GM18870 (cell line): ENCODE results near the gene THAP7.

Experiments
- ATAC-seq: cut with Tn5 transposase; IDR thresholded peaks from one replicate; pipeline ENCODE4 v1.9.1; 2021; ENCODE audit warnings: moderate library complexity; ENCODE audit not compliant: unreplicated experiment

The THAP7 gene

DNA sequence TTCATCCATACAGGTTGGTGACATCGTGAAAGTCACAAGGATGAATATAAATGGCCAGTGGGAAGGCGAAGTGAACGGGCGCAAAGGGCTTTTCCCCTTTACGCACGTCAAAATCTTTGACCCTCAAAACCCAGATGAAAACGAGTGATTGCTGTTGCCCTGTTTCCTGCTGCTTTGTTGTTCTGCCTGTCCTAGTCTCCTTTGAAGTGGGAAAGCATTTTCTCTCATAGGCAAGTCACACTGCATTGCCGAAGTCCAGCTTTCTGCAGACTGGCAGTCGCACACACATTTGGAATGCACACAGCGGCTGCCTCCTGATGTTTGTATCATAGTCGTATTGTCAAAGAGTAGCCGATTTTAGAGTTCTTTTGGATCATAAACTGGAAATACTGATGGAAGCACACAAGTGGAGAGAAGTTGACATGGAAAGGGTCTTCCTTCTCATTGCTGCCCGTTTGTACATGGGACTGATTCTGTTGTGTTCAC, 52.2 kb downstream of the THAP7 start:
- ATAC-seq = no peak
